ENCODE data around the gene KLLN. TPM values are rescaled to one million over a fixed set of nuclear protein-coding genes. Genes with fewer than 3 reads are reported as not detected.

The KLLN gene
- total and polyA plus RNA-seq, 9 of the 15 experiments (the other 6 are each of a cell fraction or from before 2014, with no cell fraction given), result 0.07 to 0.40 (median 0.25) TPM

DNA sequence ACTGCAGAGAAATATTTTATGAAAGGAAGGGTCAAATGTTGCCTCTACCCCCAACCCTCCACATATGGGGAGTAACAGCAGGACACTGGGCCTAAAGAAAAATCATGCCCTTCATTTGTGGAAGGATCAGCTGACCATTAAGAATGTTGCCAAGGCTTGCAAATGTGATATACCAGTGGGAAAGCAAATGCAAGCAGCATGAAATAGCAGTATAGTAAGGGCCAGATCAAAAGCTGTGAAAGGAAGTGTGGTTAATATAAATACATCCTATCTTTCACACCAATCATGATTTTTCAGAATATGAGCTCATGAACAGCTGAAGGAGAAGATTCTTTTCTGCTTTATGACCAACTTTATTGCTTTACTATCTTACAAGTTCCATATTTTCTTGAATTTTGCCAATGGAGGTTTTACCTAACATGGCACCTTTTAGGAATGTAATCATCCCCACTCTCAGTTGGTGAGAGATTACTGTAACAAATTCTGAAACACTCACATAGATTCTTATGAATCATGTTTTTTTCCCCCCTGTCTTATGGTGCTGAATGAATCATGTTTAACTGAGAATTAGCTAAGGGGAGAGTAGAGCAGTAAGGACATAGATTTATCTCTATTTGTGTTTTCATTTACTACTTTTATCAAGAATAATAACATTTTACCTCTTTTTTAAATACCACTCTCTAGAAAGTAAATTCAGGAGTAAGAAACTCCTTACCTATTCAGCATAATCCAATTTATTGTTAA, 33.2 kb downstream of the KLLN start:
- no peak overlapping the region for H3K9ac ChIP-seq (ENCODE audit: insufficient read depth in 1 of 2, low read depth in 2 of 2, low read length in 2 of 2)
- TF ChIP-seq ZNF12 (CRISPR knock-in tag; IDR thresholded peaks at IDR 0.05), result no peak
- TF ChIP-seq NCOA2 (IDR thresholded peaks at IDR 0.05; ENCODE audit: partially characterized antibody in 2 of 2), result no peak
- no peak for TF ChIP-seq NCOR1 (IDR thresholded peaks at IDR 0.05)
- no peak for TF ChIP-seq UBTF (IDR thresholded peaks at IDR 0.05; ENCODE audit: borderline replicate concordance in 1 of 2, low read depth in 2 of 2, low read length in 2 of 2)
- TF ChIP-seq, protein P1, sequence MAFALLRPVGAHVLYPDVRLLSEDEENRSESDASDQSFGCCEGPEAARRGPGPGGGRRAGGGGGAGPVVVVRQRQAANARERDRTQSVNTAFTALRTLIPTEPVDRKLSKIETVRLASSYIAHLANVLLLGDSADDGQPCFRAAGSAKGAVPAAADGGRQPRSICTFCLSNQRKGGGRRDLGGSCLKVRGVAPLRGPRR (CRISPR knock-in tag; IDR thresholded peaks at IDR 0.05), result no peak
- TF ChIP-seq HOMEZ (CRISPR knock-in tag; IDR thresholded peaks at IDR 0.05), result no peak
- no peak for TF ChIP-seq CTCF (IDR thresholded peaks at IDR 0.05 in 2 of 3, conservative IDR thresholded peaks at IDR 0.05 in 1 of 3; ENCODE audit: insufficient read depth in 2 of 3, low read depth in 1 of 3, low read length in 3 of 3)
- TF ChIP-seq ZNF282 (CRISPR knock-in tag; IDR thresholded peaks at IDR 0.05), result no peak
- TF ChIP-seq ZC3H8 (IDR thresholded peaks at IDR 0.05), result no peak
- no peak for TF ChIP-seq LEF1 (IDR thresholded peaks at IDR 0.05)
- no peak for TF ChIP-seq HDAC3 (IDR thresholded peaks at IDR 0.05; ENCODE audit: borderline replicate concordance, partially characterized antibody)
- TF ChIP-seq, protein P2, sequence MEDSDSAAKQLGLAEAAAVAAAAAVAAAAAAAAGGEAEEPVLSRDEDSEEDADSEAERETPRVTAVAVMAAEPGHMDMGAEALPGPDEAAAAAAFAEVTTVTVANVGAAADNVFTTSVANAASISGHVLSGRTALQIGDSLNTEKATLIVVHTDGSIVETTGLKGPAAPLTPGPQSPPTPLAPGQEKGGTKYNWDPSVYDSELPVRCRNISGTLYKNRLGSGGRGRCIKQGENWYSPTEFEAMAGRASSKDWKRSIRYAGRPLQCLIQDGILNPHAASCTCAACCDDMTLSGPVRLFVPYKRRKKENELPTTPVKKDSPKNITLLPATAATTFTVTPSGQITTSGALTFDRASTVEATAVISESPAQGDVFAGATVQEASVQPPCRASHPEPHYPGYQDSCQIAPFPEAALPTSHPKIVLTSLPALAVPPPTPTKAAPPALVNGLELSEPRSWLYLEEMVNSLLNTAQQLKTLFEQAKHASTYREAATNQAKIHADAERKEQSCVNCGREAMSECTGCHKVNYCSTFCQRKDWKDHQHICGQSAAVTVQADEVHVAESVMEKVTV (CRISPR knock-in tag; IDR thresholded peaks at IDR 0.05), result no peak
- no peak for TF ChIP-seq POLR2G (IDR thresholded peaks at IDR 0.05; ENCODE audit: low read depth, low read length)
- no peak for TF ChIP-seq SPI1 (IDR thresholded peaks at IDR 0.05; ENCODE audit: borderline replicate concordance, low read depth, low read length)
- H3K4me3 ChIP-seq, result no peak overlapping the region
- no peaks in the 10 kb centered on the region for H3K27me3 ChIP-seq (ENCODE audit: control insufficient read depth in 2 of 2, insufficient read depth in 2 of 2, low read length in 2 of 2)
- H3K4me2 ChIP-seq (ENCODE audit: insufficient read depth, low read length), result no peak overlapping the region
- no peaks in the 10 kb centered on the region for H3K4me1 ChIP-seq (replicated peaks in 1 of 2; ENCODE audit: control insufficient read depth in 2 of 2, insufficient read depth in 2 of 2, low read length in 2 of 2)
- H3K36me3 ChIP-seq (ENCODE audit: control insufficient read depth, insufficient read depth, low read length), result no peaks in the 10 kb centered on the region
- intact Hi-C loops (cut with micrococcal nuclease), result no loop called here
- ATAC-seq (no peak), FAIRE-seq (no peak), DNase-seq (ENCODE audit: extremely low read depth in 1 of 4, low spot score in 3 of 4) (no peak)
- POLR2A ChIA-PET, result no interaction called here
- in situ Hi-C loops (cut with MboI), result no loop called here
- CTCF ChIA-PET (ENCODE audit: low intra/inter-chr PET ratio), result no interaction called here
- BruUV-seq (replicated peaks), result no TSS peak
- H3K9me1 ChIP-seq (ENCODE audit: control insufficient read depth, insufficient read depth, low read length), result no peaks in the 10 kb centered on the region
- no peak overlapping the region for H3K27ac ChIP-seq (ENCODE audit: extremely low read depth, low read depth, low read length)
- H3K9me3 ChIP-seq (replicated peaks; ENCODE audit: control insufficient read depth, insufficient read depth, low read depth, low read length), result no peaks in the 10 kb centered on the region
- H4K20me1 ChIP-seq (replicated peaks; ENCODE audit: control insufficient read depth, insufficient read depth, low read length), result no peaks in the 10 kb centered on the region
- no peaks in the 10 kb centered on the region for H3K79me2 ChIP-seq (ENCODE audit: control insufficient read depth, insufficient read depth, low read length)
- no peak overlapping the region for H2AFZ ChIP-seq (ENCODE audit: low read depth, low read length)
